GM19025 (cell line): ENCODE measurements around the gene MGAM2.
"Not testable (repeated sequence)": the region's sequence is repeated elsewhere in the genome, so short reads cannot be mapped to it uniquely, and the experiment has no call there.

Experiments
- ATAC-seq: cut with Tn5 transposase; IDR thresholded peaks from one replicate; pipeline ENCODE4 v1.9.1; 2021; ENCODE audit warnings: mild to moderate bottlenecking, low read depth, moderate library complexity; ENCODE audit not compliant: unreplicated experiment

The MGAM2 gene

DNA sequence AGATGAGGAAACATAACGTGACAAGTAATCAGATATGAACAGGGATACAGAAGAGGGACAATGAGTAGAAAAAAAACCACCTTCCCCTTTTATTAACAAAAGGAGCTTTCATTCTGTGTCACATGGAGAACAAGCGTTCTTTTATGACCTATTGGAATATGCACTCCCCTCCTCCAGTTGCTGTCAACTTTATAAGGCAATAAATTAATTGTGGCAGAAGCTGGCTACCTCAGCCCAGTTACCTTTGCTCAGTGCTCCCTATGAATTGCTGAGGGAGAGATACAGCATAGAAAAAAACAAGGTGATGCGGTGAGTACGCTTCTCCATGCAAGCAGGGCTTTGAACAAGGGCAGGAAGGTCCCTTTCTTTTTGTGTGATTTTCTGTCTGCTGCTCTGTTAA, at the start of gene MGAM2:
Gene MGAM2 (plus strand): TSS at position 220 of the 400 bp plus-strand sequence. CDS start 5,156 bp downstream, outside the sequence.
- ATAC-seq, result no peak

- ATAC-seq, result no peak
Measured at GRCh38 chr7:142063551-142064442, 47.7 kb upstream of the MGAM2 start.

GRCh38 chr7:142066536-142066935, 45.0 kb upstream of the MGAM2 start:
- ATAC-seq, result no peak

DNA sequence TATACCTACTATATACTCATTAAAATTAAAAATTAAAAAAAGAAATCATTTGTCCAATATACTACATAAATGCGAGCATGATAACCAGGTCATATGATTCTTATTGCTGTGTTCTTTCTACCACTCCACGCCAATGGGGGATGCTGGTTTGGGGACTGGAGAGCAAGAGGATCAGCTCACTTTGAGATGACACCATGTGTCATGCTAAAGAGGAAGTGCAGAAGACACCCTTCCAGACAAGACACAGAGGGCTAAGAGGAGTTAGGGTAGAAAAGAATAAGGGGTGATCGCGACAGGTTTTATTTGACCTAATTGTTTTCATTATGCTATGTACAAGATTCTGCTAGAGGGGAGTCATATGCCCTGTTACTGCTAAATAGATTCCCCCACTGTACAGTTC, 33.8 kb upstream of the MGAM2 start:
- no peak for ATAC-seq

GRCh38 chr7:142083605-142084004, 27.9 kb upstream of the MGAM2 start:
- no peak for ATAC-seq

GRCh38 chr7:142085428-142085827, 26.1 kb upstream of the MGAM2 start:
- no peak for ATAC-seq

DNA sequence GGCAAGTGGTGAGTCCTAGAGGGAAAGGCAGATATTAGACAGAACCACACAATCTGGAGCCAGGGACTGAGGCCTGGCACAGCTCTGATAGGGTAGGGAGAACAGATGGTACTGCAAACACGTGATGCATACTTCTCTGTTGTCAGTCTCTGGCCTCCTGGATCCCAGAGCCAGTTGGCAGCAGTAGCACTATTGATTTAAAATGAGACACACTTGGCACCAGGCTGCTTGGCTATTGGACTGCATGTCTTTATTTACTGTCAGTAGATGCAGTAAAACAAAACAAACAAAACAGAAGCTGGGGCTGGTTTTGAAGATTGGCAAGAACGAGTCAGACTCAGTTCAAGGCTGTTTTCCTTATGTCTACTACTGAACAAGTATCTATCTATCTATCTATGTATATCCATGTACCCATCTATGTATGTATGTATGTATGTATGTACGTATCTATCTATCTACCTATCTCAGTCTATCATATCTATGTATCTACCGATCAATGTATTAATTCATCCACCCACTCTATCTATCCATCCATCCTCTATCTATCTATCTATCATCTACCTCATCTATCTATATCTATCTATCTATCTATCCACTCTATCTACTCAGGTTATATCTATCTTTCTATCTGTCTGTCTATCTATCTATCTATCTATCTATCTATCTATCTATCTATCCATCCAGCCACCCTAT, 23.4 kb upstream of the MGAM2 start:
- ATAC-seq, result no peak

- no peak for ATAC-seq
Measured at GRCh38 chr7:142089035-142089434, 22.5 kb upstream of the MGAM2 start.

DNA sequence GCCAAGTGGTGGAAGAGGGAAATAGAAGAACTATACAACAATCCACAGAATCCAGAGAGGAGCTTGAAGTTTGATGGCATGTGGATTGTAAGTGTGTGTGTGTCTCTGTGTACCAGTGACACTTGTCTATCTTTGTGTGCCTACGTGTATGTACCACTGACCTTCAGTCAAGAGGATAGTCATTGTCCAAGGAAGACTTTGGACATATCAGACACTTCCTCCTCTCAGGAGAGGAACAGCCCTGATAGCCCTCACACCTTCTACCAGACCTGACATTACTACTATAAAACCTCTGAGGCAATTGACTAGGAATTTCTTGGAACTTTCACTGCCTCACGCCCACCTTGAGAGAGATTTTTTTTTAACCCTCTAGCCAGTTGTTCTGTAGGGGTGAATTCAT, 19.6 kb upstream of the MGAM2 start:
- ATAC-seq, result no peak

DNA sequence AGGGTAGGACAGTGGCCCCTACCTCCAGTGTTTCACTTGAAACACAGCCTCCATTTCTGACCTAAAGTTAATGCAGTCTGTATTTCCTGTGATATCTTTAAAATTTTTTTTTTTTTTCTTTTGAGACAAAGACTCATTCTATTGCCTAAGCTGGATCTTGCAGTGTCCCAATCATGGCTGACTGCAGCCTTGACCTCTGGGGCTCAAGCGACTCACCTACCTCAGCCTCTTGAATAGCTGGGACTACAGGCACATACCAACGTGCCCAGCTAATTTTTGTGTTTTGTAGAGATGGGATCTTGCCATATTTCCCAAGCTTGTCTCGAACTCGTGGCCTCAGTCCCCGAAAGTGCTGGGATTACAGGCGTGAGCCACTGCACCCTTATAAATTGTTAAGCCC, 16.7 kb upstream of the MGAM2 start:
- ATAC-seq, result no peak

DNA sequence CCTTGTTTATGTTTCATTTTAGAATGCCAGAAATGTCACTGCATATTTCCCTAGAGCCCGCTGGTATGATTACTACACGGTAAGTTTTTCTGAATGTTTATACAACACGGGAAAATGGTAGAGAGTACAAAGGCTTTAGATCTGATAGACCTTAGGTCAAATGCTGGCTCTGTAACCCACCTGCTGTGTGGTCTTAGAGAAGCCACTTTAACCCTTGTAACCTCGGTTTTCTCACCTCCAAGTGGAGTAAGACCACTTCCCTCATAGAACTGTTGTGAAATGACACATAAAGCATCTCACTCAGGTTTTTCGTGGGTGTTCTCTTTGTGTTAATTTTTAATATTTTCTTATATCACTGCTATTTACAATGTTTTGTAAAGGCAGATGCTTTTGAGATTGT, 13.9 kb upstream of the MGAM2 start:
- no peak for ATAC-seq

- no peak for ATAC-seq
Measured at GRCh38 chr7:142098004-142098403, 13.5 kb upstream of the MGAM2 start.

DNA sequence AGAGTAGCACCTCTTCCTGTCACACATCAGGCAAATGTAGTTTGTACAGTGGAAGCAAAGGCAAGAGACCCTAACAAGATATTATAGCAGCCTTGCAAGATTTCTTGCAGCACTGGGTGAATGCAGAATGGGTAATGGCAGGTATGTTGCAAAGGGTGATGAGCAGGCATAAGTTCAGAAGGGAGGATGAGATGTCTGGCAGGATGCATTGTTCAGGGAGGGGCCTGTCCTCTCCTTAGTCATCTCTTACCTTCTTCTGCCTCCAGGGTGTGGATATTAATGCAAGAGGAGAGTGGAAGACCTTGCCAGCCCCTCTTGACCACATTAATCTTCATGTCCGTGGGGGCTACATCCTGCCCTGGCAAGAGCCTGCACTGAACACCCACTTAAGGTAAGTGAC, 12.2 kb upstream of the MGAM2 start:
- not testable (repeated sequence) for ATAC-seq

DNA sequence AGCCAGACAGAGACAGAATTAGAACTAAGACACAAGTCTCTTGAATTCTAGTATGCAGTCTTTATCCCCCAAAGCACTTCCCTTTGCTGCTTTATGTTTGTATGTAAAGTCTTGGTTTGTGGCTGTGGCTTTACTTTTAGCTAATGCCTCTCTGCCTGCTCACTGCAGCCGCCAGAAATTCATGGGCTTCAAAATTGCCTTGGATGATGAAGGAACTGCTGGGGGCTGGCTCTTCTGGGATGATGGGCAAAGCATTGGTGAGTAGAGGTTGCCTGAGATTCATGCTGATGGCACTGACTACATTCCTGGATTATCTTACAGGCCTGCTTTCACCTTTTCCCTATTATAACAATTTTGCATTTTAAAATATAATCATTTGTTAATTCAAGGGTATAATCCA, 10.9 kb upstream of the MGAM2 start:
- no peak for ATAC-seq

- ATAC-seq, result not testable (repeated sequence)
Measured at GRCh38 chr7:142101794-142102193, 9.7 kb upstream of the MGAM2 start.

DNA sequence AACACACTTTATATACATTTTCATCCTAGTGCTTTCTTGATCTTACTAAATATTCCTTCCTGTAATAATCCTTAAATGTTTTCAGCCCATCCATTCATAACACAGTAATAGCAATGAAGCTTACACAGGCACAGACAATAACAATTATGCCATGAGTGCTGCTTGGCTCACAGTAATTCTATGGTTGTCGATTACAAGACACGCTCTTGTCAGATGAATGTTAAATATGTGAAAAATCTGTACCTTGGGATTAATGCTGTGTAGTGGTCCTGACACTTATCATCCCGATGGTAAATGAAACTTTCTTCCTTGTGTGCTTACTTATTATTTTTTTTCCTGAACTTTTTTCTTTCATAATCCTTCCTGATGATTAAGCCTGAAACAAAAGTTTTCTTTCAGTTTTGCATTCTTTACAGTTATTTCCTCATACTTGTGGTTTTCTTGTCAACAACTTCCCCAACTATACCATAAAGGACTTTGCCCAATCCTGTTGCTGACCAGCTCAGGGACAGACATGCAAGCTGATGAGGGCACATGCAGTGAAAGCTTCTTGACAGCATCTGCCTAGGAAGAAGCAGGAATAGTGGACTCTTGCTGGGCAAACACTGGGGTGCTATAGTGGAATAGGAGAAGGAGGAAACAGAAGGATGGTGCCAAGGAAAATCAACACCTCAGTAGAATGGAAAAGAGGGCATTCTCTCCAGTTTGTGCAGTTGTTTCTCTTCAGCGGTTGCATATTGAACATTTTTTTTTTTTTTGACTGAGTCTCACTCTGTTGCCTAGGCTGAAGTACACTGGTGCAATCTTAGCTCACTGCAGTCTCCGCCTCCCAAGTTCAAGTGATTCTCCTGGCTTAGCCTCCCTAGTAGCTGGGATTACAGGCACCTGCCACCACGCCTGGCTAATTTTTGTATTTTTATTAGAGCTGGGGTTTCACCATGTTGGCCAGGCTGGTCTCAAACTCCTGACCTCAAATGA, 6.7 kb upstream of the MGAM2 start:
- ATAC-seq, result no peak

GRCh38 chr7:142108728-142109505, 2.6 kb upstream of the MGAM2 start:
- no peak for ATAC-seq

DNA sequence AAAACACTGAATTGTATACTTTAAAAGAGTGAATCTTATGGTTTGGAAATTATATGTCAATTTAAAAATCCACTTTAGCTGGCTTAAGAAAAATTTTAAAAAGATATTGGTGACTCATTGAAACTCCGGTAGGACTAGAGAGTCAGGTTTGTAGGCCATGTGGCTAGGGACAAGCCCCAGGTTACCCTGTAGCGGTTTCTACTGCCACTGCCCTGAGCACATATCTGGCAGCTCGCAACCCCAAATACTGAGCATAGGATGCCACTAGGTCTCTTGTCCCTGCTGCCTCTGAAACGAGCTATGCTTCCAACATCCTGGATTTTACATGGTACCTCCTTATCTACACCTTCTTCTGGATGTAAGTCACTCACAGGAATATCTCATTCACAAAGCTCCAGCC, 1.4 kb upstream of the MGAM2 start:
- no peak for ATAC-seq

DNA sequence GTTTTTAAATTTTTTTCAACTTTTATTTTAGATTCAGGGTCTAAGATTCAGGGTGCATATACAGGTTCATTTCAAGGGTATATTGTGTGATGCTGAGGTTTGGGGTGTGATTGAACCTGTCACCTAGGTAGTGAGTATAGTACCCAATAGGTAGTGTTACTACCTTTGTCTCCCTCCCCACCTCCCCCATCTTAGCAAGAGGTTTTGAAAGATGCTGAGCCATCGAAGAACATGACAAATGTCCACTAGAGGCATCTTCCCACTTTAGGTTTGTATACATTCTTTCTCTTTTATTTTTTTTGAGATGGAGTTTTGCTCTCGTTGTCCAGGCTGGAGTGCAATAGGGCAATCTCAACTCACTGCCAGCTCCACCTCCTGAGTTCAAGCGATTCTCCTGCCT, 880 bp upstream of the MGAM2 start:
- no peak for ATAC-seq

GRCh38 chr7:142112086-142112485, 568 bp downstream of the MGAM2 start:
- ATAC-seq, result no peak
